WERI-Rb-1 (cell line): ENCODE results near the gene EPN1.

Experiments
- DNase-seq: peaks from one replicate; pipeline ENCODE4 v3.0.0-alpha.2; 2020
- H3K27ac ChIP-seq: fragments of 250-450 bp; sonication (Bioruptor Pico); 2 replicates; pipeline ENCODE4 v1.5.1; 2020; ENCODE audit warnings: mild to moderate bottlenecking, moderate library complexity
- H3K27me3 ChIP-seq: fragments of 250-450 bp; sonication (Bioruptor Pico); 2 replicates; pipeline ENCODE4 v1.5.1; 2021; ENCODE audit warnings: mild to moderate bottlenecking, low read depth, moderate library complexity; ENCODE audit not compliant: insufficient read depth, severe bottlenecking
- H3K36me3 ChIP-seq: fragments of 250-450 bp; sonication (Bioruptor Pico); 2 replicates; pipeline ENCODE4 v1.5.1; 2020; ENCODE audit warnings: mild to moderate bottlenecking, moderate library complexity
- H3K4me3 ChIP-seq: 2 replicates; pipeline ENCODE4 v1.5.1; 2011; ENCODE audit warnings: low read depth, mild to moderate bottlenecking, control low read depth, low read length
- H3K9me3 ChIP-seq: fragments of 250-450 bp; sonication (Bioruptor Pico); 2 replicates; pipeline ENCODE4 v1.5.1; 2021; ENCODE audit warnings: mild to moderate bottlenecking, moderate library complexity; ENCODE audit not compliant: severe bottlenecking
- CTCF ChIP-seq: IDR thresholded peaks from 2 replicates; pipeline ENCODE4 v1.5.1; 2011; ENCODE audit warnings: low read depth, mild to moderate bottlenecking, control low read depth, inconsistent platforms, low read length

EPN1 gene

GRCh38 chr19:55640577-55641425, 34.2 kb upstream of the EPN1 start, which contains the start of gene ZNF580:
Gene ZNF580 (plus strand): TSS chr19:55641002. CDS start chr19:55642509, 1,507 bp downstream.
- Histone ChIP-seq H3K27ac (peak within 1 kb of the TSS; percentile 92), H3K9me3 (no peaks in the 10 kb centered on the region), H3K36me3 (peaks cover 18% of the 10 kb centered on the region), H3K4me3 (peak within 1 kb of the TSS; percentile 87), H3K27me3 (no peaks in the 10 kb centered on the region)
- no peak for TF ChIP-seq CTCF
- peak; percentile 68 for DNase-seq

GRCh38 chr19:55641426-55642152, 33.4 kb upstream of the EPN1 start:
- Histone ChIP-seq H3K27me3 (no peaks in the 10 kb centered on the region), H3K4me3 (peak overlapping the region; percentile 87), H3K27ac (peak overlapping the region; percentile 92), H3K9me3 (no peaks in the 10 kb centered on the region), H3K36me3 (peaks cover 19% of the 10 kb centered on the region)
- no peak for DNase-seq
- no peak for TF ChIP-seq CTCF

- Histone ChIP-seq H3K27me3 (no peaks in the 10 kb centered on the region), H3K9me3 (no peaks in the 10 kb centered on the region), H3K36me3 (peaks cover 21% of the 10 kb centered on the region), H3K27ac (no peak overlapping the region), H3K4me3 (peak overlapping the region; percentile 87)
- no peak for TF ChIP-seq CTCF
- DNase-seq = no peak
These were observed 32.6 kb upstream of the EPN1 start for GRCh38 chr19:55642153-55643002.

DNA sequence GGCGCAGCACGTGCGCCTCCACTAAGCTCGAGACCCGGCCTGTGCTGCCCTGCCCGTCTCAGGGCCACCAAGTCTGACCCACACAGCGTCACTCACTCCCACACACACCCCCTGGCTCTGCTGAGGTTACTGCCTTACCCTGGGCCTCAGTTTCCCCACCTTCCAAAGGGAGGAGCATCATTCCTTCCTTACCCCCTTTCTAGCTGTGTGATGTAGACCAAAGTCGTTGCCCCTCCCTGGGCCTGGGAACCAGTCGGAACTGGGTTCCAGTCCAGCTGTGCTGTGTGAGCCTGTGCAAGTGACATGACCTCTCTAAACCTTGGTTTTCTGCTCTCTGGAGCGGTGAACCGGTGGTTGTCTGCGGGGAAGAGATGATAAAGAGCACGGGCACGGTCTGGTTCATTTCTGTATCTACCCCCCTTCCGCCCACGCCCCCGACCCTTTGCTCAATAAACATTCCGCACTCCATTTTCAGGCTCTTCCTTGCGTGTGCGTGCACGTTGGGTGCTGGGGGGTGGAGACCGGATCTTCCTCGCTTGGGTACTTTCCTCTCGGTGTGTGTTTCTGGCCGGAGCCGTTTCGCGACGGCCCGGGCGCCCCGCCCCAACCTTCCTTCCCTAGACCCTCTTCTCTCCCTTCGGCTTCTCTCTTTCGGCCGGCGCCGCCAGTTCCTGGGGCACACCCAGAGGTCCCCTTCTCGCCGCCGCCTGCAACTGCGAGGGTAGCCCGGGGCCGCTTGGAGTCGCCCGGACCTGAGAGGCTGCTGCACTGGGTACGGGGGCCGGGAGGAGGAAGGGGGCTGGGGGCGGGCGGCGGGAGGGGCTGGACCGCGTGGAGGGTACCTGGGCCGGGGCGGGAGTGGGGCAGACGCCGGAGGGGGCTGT, 31.8 kb upstream of the EPN1 start, which contains the start of gene ZNF581:
Gene ZNF581, plus strand, starts transcription at position 647 of the 884 bp plus-strand sequence. CDS start 923 bp downstream, outside the sequence.
- Histone ChIP-seq H3K27me3 (no peaks in the 10 kb centered on the region), H3K27ac (peak within 1 kb of the TSS; percentile 71), H3K4me3 (peak within 1 kb of the TSS; percentile 86), H3K9me3 (no peaks in the 10 kb centered on the region), H3K36me3 (peaks cover 21% of the 10 kb centered on the region)
- DNase-seq = peak; percentile 69
- no peak for TF ChIP-seq CTCF

DNA sequence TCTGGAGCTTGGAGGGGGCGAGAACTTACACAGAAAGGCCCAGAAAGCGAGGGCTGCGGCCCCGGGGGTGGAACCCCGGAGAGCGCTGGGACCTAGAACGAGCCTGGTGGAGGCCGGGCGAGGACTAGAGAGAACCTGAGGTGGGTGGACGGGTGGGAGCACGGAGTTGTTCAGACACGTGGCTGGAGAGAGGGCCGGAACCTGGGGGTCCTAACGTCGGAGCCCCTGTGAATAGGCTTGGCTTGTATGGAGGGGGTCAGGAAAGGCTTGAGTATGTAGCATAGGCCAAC, 31.2 kb upstream of the EPN1 start:
- peak overlapping the region; percentile 71 for H3K27ac ChIP-seq
- no peak for TF ChIP-seq CTCF
- no peak for DNase-seq
- no peaks in the 10 kb centered on the region for H3K27me3 ChIP-seq
- H3K36me3 ChIP-seq = peaks cover 17% of the 10 kb centered on the region
- H3K9me3 ChIP-seq = no peaks in the 10 kb centered on the region
- H3K4me3 ChIP-seq = peak overlapping the region; percentile 86
